ENCODE data around the gene SPATA6L. TPM values are rescaled to one million over a fixed set of nuclear protein-coding genes. Genes with fewer than 3 reads are reported as not detected.

The SPATA6L gene
- total and polyA plus RNA-seq, 2 of the 13 experiments (the other 11 are each of a cell fraction or from before 2014, with no cell fraction given), result 1.1 to 1.9 TPM

GRCh38 chr9:4689687-4690104, 23.4 kb upstream of the SPATA6L start:
- FAIRE-seq, result no peak
- Histone ChIP-seq H3K4me1 (ENCODE audit: insufficient read depth, low read length) (no peaks in the 10 kb centered on the region), H3K79me2 (ENCODE audit: insufficient read depth, low read length) (peaks cover 11% of the 10 kb centered on the region), H3K4me2 (ENCODE audit: low read depth, low read length) (no peak overlapping the region), H3K9ac (ENCODE audit: insufficient read depth, low read depth, low read length) (no peak overlapping the region), H2AFZ (ENCODE audit: low read length) (no peak overlapping the region), H3K27me3 (ENCODE audit: control insufficient read depth in 1 of 2, insufficient read depth in 2 of 2, low read length in 2 of 2) (no peaks in the 10 kb centered on the region), H3K36me3 (replicated peaks in 1 of 2; ENCODE audit: control insufficient read depth in 1 of 2, insufficient read depth in 2 of 2, low read length in 2 of 2) (peaks cover 8 to 53% of the 10 kb centered on the region in 2 experiments), H3K4me3 (replicated peaks in 1 of 3; ENCODE audit: insufficient read depth in 1 of 3, low read depth in 2 of 3, low read length in 3 of 3) (no peak overlapping the region), H3K27ac (ENCODE audit: extremely low read length, insufficient read depth, low read length) (no peak overlapping the region), H3K9me3 (ENCODE audit: low read length) (no peaks in the 10 kb centered on the region), H4K20me1 (ENCODE audit: insufficient read depth, low read length) (0 out of 2 replicates have a peak, but pooled peaks cover 3% of the 10 kb centered on the region)
- ChIA-PET POLR2A (no interaction called here), CTCF (ENCODE audit: low intra/inter-chr PET ratio, low total read pairs) (no interaction called here)
- ATAC-seq, result no peak
- in situ Hi-C loops (cut with HindIII; ENCODE audit: extremely low pct_ligation_motif_present, low pct_unique_long_range_greater_than_20kb) (no loop called here), intact Hi-C loops (cut with micrococcal nuclease; ENCODE audit: unreplicated experiment) (no loop called here)
- no peak for TF ChIP-seq ZNF615 (CRISPR knock-in tag; IDR thresholded peaks at IDR 0.05; ENCODE audit: borderline replicate concordance)
- TF ChIP-seq SMAD9 (CRISPR knock-in tag; IDR thresholded peaks at IDR 0.05), result no peak
- no peak for TF ChIP-seq ZNF572 (CRISPR knock-in tag; IDR thresholded peaks at IDR 0.05)
- no peak for TF ChIP-seq ZMYM2 (CRISPR knock-in tag; IDR thresholded peaks at IDR 0.05)
- TF ChIP-seq NR3C1 (CRISPR knock-in tag; IDR thresholded peaks at IDR 0.05), result no peak
- TF ChIP-seq ZNF576 (CRISPR knock-in tag; IDR thresholded peaks at IDR 0.05), result no peak
- no peak for TF ChIP-seq HES4 (CRISPR knock-in tag; IDR thresholded peaks at IDR 0.05; ENCODE audit: borderline replicate concordance)
- no peak for TF ChIP-seq NFYB (CRISPR knock-in tag; IDR thresholded peaks at IDR 0.05)
- no peak for TF ChIP-seq ZNF704 (CRISPR knock-in tag; IDR thresholded peaks at IDR 0.05; ENCODE audit: borderline replicate concordance)
- TF ChIP-seq ZNF770 (CRISPR knock-in tag; IDR thresholded peaks at IDR 0.05), result no peak
- TF ChIP-seq SP140L (CRISPR knock-in tag; IDR thresholded peaks at IDR 0.05; ENCODE audit: borderline replicate concordance), result no peak
- no peak for TF ChIP-seq HMGA1 (CRISPR knock-in tag; conservative IDR thresholded peaks at IDR 0.05)
- TF ChIP-seq DMAP1 (CRISPR knock-in tag; IDR thresholded peaks at IDR 0.05), result no peak
- TF ChIP-seq ZSCAN29 (CRISPR knock-in tag; conservative IDR thresholded peaks at IDR 0.05), result no peak
- TF ChIP-seq ZNF207 (IDR thresholded peaks at IDR 0.05; ENCODE audit: borderline replicate concordance), result no peak
- TF ChIP-seq ZKSCAN8 (CRISPR knock-in tag; IDR thresholded peaks at IDR 0.05; ENCODE audit: borderline replicate concordance), result no peak
- TF ChIP-seq ATAD3A (CRISPR knock-in tag; IDR thresholded peaks at IDR 0.05), result no peak
- TF ChIP-seq ZFP90 (CRISPR knock-in tag; IDR thresholded peaks at IDR 0.05; ENCODE audit: borderline replicate concordance), result no peak
- TF ChIP-seq ZNF530 (CRISPR knock-in tag; IDR thresholded peaks at IDR 0.05; ENCODE audit: low read depth), result no peak
- WGBS (ENCODE audit: low lambda C conversion rate), result 96% methylated on average over 1 of the region's 1 CpG
- BruUV-seq (replicated peaks), result no TSS peak
- DNase-seq (ENCODE audit: low spot score), result no peak

All from HepG2 (cell line).